ENCODE results near the gene FASN. TPM values are rescaled to one million over a fixed set of nuclear protein-coding genes. Genes with fewer than 3 reads are reported as not detected.
A peak's percentile ranks its signal among the peaks of the same experiment; 100 is the strongest.

FASN gene
- total RNA-seq, 6 experiments from 2014 or later = 76.5 to 290 (median 217) TPM

- no peak for ATAC-seq
- no peak overlapping the region for H3K4me3 ChIP-seq
- no peak overlapping the region for H3K27ac ChIP-seq
- H3K27me3 ChIP-seq = no peaks in the 10 kb centered on the region
- H3K36me3 ChIP-seq = peaks cover 2 to 56% (median 22%) of the 10 kb centered on the region in 4 donors
- H3K9me3 ChIP-seq = no peaks in the 10 kb centered on the region
- H3K4me1 ChIP-seq = no peaks in the 10 kb centered on the region
- intact Hi-C loops (cut with DNase I) = no loop called here
- 54% methylated on average over 5 of the region's 18 CpGs for WGBS (ENCODE audit: insufficient coverage, low coverage, low lambda C conversion rate, missing lambda C conversion rate)
- no peak for DNase-seq
- no peak for TF ChIP-seq CTCF (IDR thresholded peaks at IDR 0.05)
- no peak for TF ChIP-seq POLR2A (IDR thresholded peaks at IDR 0.05)
Observed at GRCh38 chr17:82078433-82078832, 19.6 kb downstream of the FASN start.

- H3K27ac ChIP-seq = no peak overlapping the region
- ATAC-seq (peak; percentile 7 to 29 (median 22)), DNase-seq (no peak)
- TF ChIP-seq POLR2A (IDR thresholded peaks at IDR 0.05) (no peak), CTCF (IDR thresholded peaks at IDR 0.05) (no peak)
- no peak overlapping the region for H3K4me3 ChIP-seq
- H3K9me3 ChIP-seq = no peaks in the 10 kb centered on the region
- WGBS (ENCODE audit: insufficient coverage, low coverage, low lambda C conversion rate, missing lambda C conversion rate) = 33% methylated on average over 18 of the region's 28 CpGs
- intact Hi-C loops (cut with DNase I) = no loop called here
- H3K27me3 ChIP-seq = no peaks in the 10 kb centered on the region
- H3K4me1 ChIP-seq = no peaks in the 10 kb centered on the region
- peaks cover 0 to 50% (median 17%) of the 10 kb centered on the region in 4 donors for H3K36me3 ChIP-seq
Observed at GRCh38 chr17:82077617-82078358, 20.2 kb downstream of the FASN start.

DNA sequence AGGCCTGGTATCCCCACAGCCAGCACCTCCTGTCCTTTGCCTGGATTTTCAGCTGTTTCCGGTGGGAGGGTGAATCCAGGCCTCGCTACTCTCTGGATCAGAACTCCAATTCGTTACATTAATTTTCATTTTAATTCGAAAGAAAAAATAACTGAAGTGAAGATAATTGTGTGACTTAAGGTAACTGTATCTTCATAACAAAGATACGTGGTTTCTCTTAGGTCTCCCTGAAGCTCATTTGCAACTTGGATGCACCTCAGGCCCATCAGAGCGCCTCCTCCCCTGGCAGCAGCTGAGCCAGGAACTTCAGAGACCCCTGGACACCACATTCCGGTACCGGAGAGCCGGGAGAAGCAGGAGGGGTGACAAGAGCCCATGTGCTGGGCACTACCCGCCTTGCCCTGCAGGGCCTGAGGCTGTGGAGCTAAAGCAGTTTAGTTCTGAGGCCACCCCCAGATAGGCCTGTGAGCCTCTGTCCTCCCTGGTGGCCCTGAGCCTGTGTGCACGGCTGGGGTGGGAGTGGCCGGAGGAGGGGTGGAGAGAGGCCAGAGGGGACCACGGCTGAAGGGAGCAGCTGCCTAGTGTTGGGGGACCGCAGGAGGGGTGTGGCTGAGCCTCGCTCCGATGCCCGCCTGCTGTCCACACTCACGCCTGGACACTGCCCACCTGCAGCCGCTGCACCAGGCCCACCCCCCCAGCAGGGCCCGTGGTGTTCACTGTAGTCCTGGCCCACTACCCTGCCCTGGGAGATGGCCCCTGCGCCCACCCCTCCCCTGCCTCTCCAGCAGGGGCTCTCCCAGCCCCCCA, 21.0 kb downstream of the FASN start:
- Histone ChIP-seq H3K27ac (no peak overlapping the region), H3K4me3 (no peak overlapping the region), H3K27me3 (no peaks in the 10 kb centered on the region), H3K9me3 (no peaks in the 10 kb centered on the region), H3K36me3 (peaks cover 0 to 42% (median 13%) of the 10 kb centered on the region in 4 donors), H3K4me1 (no peaks in the 10 kb centered on the region)
- TF ChIP-seq CTCF (IDR thresholded peaks at IDR 0.05) (no peak), POLR2A (IDR thresholded peaks at IDR 0.05) (no peak)
- intact Hi-C loops (cut with DNase I) = no loop called here
- no peak for DNase-seq
- WGBS (ENCODE audit: insufficient coverage, low coverage, low lambda C conversion rate, missing lambda C conversion rate) = 46% methylated on average over 5 of the region's 21 CpGs
- ATAC-seq = peak; percentile 13 to 43 (median 36)

GRCh38 chr17:82076018-82076784, 21.8 kb downstream of the FASN start:
- intact Hi-C loops (cut with DNase I) = no loop called here
- H3K27ac ChIP-seq = no peak overlapping the region
- H3K4me3 ChIP-seq = no peak overlapping the region
- H3K36me3 ChIP-seq = peaks cover 0 to 34% (median 9%) of the 10 kb centered on the region in 4 donors
- DNase-seq (no peak), ATAC-seq (peak; percentile 0 to 39 (median 18))
- WGBS (ENCODE audit: insufficient coverage, low coverage, low lambda C conversion rate, missing lambda C conversion rate) = 34% methylated on average over 23 of the region's 25 CpGs
- no peaks in the 10 kb centered on the region for H3K9me3 ChIP-seq
- no peaks in the 10 kb centered on the region for H3K27me3 ChIP-seq
- no peaks in the 10 kb centered on the region for H3K4me1 ChIP-seq
- TF ChIP-seq CTCF (IDR thresholded peaks at IDR 0.05) = no peak
- TF ChIP-seq POLR2A (IDR thresholded peaks at IDR 0.05) = no peak

All from right lobe of liver (tissue), 6 donors.